Stomach (tissue), 4 donors: ENCODE results near the gene SCYL3.

Experiments used
- CTCF ChIP-seq, 7 experiments: fragments of 450-650 bp in 4 of 7; fragments of 200-600 bp in 3 of 7; sonication (generic) in 3 of 7; IDR thresholded peaks; one replicate each; pipeline ENCODE4 v1.5.1; 2016 to 2019; ENCODE audit warnings: antibody characterized with exemption in 7 of 7, control low read depth in 2 of 7, mild to moderate bottlenecking in 1 of 7
- POLR2A ChIP-seq, 4 donors: fragments of 450-650 bp; IDR thresholded peaks; one replicate each; pipeline ENCODE4 v1.6.1; 2016; ENCODE audit warnings: antibody characterized with exemption in 4 of 4, control low read depth in 2 of 4, mild to moderate bottlenecking in 1 of 4, moderate library complexity in 1 of 4

GRCh38 chr1:169838942-169839341 is 54.8 kb downstream of the SCYL3 start:
- TF ChIP-seq POLR2A (IDR thresholded peaks at IDR 0.05) (no peak), CTCF (IDR thresholded peaks at IDR 0.05) (no peak)
